GM18505 (cell line): ENCODE results near the gene HRCT1.

Source experiments
- ATAC-seq: cut with Tn5 transposase; IDR thresholded peaks from one replicate; pipeline ENCODE4 v1.9.1; 2021; ENCODE audit not compliant: unreplicated experiment
- POLR2A ChIP-seq: IDR thresholded peaks from 4 replicates; pipeline ENCODE4 v1.6.1; 2011; ENCODE audit warnings: borderline replicate concordance; ENCODE audit not compliant: insufficient read depth, insufficient read length; ENCODE audit errors: extremely low read depth

The HRCT1 gene

GRCh38 chr9:35905912-35906679 lies at the start of gene HRCT1:
TSS of gene HRCT1 (plus strand) at chr9:35906202. CDS start at chr9:35906288, 86 bp downstream.
- ATAC-seq, result no peak
- no peak for TF ChIP-seq POLR2A

DNA sequence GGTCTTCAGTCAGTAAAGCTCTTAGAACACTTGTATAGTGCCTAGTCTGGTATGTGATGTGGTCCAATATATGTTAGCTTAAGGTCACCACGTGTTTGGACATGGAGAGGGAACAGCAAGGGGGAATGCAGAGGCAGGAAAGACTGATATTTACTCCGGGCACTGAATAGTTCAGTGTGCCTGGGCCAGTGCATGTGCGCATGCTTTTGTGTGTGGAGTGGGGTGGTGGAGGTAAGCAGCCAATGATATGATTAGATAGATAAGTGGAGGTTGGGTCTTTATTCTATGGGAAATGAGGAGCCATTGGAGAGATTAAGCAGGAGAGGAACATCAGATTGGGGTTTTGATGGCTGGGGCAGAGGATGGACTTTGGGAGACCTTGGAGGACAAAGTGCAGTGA lies 49.8 kb upstream of the HRCT1 start:
- no peak for ATAC-seq
- TF ChIP-seq POLR2A, result no peak

DNA sequence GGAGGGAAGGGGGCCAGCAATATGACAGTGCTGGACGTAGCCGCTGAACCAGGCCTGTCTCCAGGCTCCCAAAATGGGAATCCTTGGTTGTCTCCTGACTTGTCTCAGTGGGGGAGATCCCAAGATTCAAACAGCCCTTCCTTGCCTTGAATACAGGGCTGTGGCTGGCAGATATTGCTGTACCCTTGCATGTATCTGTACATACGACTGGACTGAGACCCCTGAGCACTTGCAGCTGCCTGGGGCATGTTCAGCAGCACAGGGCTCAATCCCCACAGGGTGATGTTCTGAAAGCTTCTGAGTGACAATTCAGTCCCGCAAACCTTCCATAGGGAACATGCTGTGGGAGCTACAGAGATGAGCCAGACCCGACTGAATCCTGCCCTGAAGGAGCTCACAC lies 49.1 kb upstream of the HRCT1 start:
- no peak for TF ChIP-seq POLR2A
- no peak for ATAC-seq

GRCh38 chr9:35858458-35858857 lies 47.5 kb upstream of the HRCT1 start:
- ATAC-seq, result no peak
- TF ChIP-seq POLR2A, result no peak

DNA sequence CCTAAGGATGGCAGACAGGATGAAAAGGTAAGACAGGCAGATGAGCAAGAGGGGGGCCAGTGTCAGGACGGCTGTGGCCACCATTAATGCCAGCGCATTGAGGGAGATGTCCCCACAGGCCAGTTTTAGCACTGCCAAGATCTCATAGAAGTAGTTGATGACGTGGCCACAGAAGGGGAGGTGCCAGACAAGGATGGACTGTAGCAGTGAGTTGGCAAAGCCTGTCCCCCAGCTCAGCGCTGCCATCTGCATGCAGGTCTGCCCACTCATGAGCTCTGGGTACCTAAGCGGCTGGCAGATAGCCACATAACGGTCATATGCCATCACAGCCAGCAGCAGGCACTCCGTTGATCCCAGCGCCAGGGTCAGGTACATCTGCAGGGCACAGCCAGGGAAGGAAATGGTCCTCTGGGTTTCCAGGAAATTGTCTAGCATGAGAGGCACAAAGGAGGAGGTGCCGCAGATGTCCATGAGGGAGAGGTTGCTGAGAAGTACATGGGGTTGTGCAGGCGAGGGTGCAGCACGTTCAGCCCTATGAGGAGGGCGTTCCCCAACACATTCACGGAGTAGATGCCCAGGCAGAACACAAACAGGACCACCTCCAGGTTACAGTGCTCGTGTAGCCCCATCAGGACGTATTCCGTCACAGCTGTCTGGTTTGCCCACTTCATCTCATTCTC lies 46.6 kb upstream of the HRCT1 start:
- no peak for ATAC-seq
- TF ChIP-seq POLR2A, result no peak

DNA sequence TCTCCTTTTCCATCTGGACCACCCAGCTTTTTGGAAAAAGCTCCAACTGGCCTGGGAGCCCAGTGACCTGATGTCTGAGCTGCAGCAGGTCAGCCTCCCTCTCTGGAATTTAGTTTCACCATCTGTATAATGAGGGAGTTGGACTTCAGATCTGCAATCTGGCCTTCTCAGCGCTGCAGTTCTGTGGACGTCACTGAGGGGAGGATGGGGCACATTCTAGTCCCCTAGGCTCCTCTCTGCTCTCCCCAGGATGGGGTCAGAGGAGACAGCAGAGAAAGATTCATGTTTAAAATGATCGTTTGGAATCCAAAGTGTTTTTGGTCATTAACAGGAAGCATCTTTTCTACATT lies 46.0 kb upstream of the HRCT1 start:
- no peak for TF ChIP-seq POLR2A
- ATAC-seq, result no peak

DNA sequence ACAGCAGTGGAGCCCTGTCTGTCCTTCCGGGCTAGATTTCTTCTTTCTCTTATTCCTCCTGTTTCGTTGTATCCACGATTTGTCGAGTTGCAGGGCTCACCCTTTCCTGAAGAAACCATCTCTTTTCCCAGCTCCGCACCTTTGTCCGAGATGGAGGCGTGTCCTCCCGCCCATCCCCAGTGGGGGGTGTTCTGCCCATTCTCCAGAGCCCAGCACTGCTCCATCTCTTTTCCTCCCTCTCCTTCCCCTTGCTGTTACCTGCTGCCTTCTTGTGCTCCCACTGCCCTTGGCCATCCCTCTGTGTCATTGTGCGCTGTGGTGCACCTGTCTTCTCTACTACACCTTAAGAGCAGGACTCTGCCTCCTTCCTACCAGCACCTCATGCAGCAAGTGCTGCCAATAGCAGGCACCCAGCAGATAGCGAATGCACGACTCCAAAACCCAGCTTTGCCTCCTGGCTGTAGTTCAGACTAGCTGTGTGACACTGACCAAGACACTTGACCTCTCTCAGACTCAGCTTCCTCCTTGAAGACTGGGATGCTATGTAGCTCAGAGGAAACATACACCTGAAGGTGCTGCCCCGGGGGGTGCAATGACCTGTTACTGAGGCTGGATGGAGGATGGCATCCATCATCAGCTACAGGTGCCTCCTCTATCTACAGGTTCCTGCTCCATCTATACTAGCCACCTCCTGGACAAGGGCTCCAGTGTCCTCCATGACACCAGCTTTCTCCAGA lies 44.7 kb upstream of the HRCT1 start:
- no peak for TF ChIP-seq POLR2A
- no peak for ATAC-seq

DNA sequence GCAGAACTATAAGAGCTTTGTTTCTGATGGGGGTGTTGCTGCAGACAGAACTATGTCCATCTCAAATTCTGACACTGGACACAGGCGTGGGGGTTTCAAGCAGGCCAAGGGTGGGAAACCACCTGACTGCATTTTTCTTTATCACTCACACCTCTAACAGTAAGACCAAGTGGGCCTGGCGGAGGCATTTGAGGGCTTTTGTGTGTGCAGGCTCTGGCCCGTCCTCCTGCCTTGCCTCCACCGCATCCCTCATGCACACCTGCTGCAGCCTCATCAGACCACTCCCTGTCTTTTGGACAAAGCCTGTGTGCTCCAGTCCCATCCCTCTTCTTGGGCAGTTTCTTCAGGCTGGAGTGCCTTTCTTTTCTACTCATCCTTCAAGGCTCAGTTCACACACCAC lies 43.7 kb upstream of the HRCT1 start:
- ATAC-seq, result no peak
- no peak for TF ChIP-seq POLR2A

GRCh38 chr9:35863583-35863982 lies 42.4 kb upstream of the HRCT1 start:
- no peak for TF ChIP-seq POLR2A
- ATAC-seq, result no peak

GRCh38 chr9:35864695-35865255 lies 41.2 kb upstream of the HRCT1 start:
- ATAC-seq, result no peak
- no peak for TF ChIP-seq POLR2A

DNA sequence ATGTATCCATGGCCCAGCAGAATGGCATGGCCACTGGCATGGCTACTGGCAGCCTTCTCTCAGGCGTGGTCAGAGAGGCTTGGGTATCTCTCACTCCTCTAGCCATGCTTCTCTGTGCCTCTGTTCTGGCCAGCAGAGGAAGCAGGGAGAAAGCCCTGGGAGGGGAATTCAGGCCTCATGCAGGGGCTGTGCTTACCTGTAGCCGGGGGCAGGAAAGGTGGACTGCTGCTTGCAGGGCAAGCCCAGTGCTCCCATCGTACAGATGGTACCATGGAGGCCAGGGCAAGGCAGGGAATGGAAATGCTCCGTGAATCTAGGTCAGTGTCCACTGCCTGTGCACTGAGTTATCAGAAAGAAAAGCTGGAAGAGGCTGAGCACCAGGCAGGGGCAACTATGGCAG lies 38.5 kb upstream of the HRCT1 start:
- TF ChIP-seq POLR2A, result no peak
- no peak for ATAC-seq

- no peak for TF ChIP-seq POLR2A
Observed at GRCh38 chr9:35868933-35869332, 37.1 kb upstream of the HRCT1 start.

GRCh38 chr9:35869621-35870216 lies 36.3 kb upstream of the HRCT1 start:
- no peak for TF ChIP-seq POLR2A

More at GRCh38 chr9:35868933-35869332, 37.1 kb upstream of the HRCT1 start:
- no peak for ATAC-seq

More at GRCh38 chr9:35869621-35870216, 36.3 kb upstream of the HRCT1 start:
- ATAC-seq, result no peak
